SK-N-SH treated with all-trans-retinoic acid at 6 μM for 48 hours (cell line): ENCODE measurements around the gene BPIFB1.

ENCODE experiments used
- ATAC-seq: fragments of 200-7000 bp; cut with Tn5 transposase; 3 replicates; pipeline ENCODE4 v1.9.1; 2020; ENCODE audit warnings: mild to moderate bottlenecking, moderate library complexity
- ARNTL ChIP-seq: fragments of 450-650 bp; formaldehyde crosslinking; IDR thresholded peaks from 2 replicates; pipeline ENCODE4 v1.5.0; 2020; ENCODE audit warnings: low read depth, mild to moderate bottlenecking, moderate library complexity, borderline replicate concordance
- BACH2 ChIP-seq: fragments of 250-450 bp; sonication (Bioruptor Pico); IDR thresholded peaks from 2 replicates; pipeline ENCODE4 v1.9.0; 2021; ENCODE audit warnings: mild to moderate bottlenecking, borderline replicate concordance
- CSDC2 ChIP-seq: fragments of 250-450 bp; sonication (Bioruptor Pico); IDR thresholded peaks from 2 replicates; pipeline ENCODE4 v1.5.0; 2020; ENCODE audit warnings: mild to moderate bottlenecking, moderate library complexity
- ESRRG ChIP-seq: fragments of 250-450 bp; sonication (Bioruptor Pico); IDR thresholded peaks from 2 replicates; pipeline ENCODE4 v1.6.1; 2021; ENCODE audit warnings: mild to moderate bottlenecking
- GLIS3 ChIP-seq: fragments of 250-450 bp; sonication (Bioruptor Pico); IDR thresholded peaks from 2 replicates; pipeline ENCODE4 v1.5.0; 2020; ENCODE audit warnings: mild to moderate bottlenecking, moderate library complexity
- ISL1 ChIP-seq: fragments of 250-450 bp; sonication (Bioruptor Pico); IDR thresholded peaks from 2 replicates; pipeline ENCODE4 v2.1.2; 2022; ENCODE audit warnings: mild to moderate bottlenecking, moderate library complexity
- OSR1 ChIP-seq: fragments of 250-450 bp; sonication (Bioruptor Pico); IDR thresholded peaks from 2 replicates; pipeline ENCODE4 v1.8.0; 2022; ENCODE audit warnings: moderate library complexity, mild to moderate bottlenecking, inconsistent platforms
- PPARA ChIP-seq: fragments of 250-450 bp; sonication (Bioruptor Pico); IDR thresholded peaks from 2 replicates; pipeline ENCODE4 v1.5.0; 2020; ENCODE audit warnings: mild to moderate bottlenecking, borderline replicate concordance
- RARB ChIP-seq: fragments of 250-450 bp; sonication (Bioruptor Pico); IDR thresholded peaks from 2 replicates; pipeline ENCODE4 v1.8.0; 2021; ENCODE audit warnings: mild to moderate bottlenecking, moderate library complexity
- SNAI2 ChIP-seq: fragments of 250-450 bp; sonication (Bioruptor Pico); IDR thresholded peaks from 2 replicates; pipeline ENCODE4 v1.5.0; 2020; ENCODE audit warnings: mild to moderate bottlenecking, moderate library complexity
- TCF4 ChIP-seq: fragments of 250-450 bp; sonication (Bioruptor Pico); IDR thresholded peaks from 2 replicates; pipeline ENCODE4 v1.8.0; 2021; ENCODE audit warnings: mild to moderate bottlenecking, moderate library complexity, borderline replicate concordance
- TOX ChIP-seq: fragments of 250-450 bp; sonication (Bioruptor Pico); IDR thresholded peaks from 2 replicates; pipeline ENCODE4 v1.8.0; 2021; ENCODE audit warnings: mild to moderate bottlenecking, moderate library complexity, borderline replicate concordance
- ZC3H10 ChIP-seq: fragments of 250-450 bp; sonication (Bioruptor Pico); IDR thresholded peaks from 2 replicates; pipeline ENCODE4 v1.5.1; 2021; ENCODE audit warnings: mild to moderate bottlenecking, moderate library complexity
- ZFP30 ChIP-seq: fragments of 450-650 bp; formaldehyde crosslinking; IDR thresholded peaks from 2 replicates; pipeline ENCODE4 v1.5.0; 2022; ENCODE audit warnings: mild to moderate bottlenecking, moderate library complexity
- ZNF565 ChIP-seq: fragments of 450-650 bp; formaldehyde crosslinking; conservative IDR thresholded peaks from 2 replicates; pipeline ENCODE4 v1.5.0; 2020; ENCODE audit warnings: low read depth, mild to moderate bottlenecking, moderate library complexity
- ZNF70 ChIP-seq: fragments of 450-650 bp; formaldehyde crosslinking; IDR thresholded peaks from 2 replicates; pipeline ENCODE4 v1.5.0; 2020; ENCODE audit warnings: mild to moderate bottlenecking, moderate library complexity
- ZNF8 ChIP-seq: fragments of 450-650 bp; formaldehyde crosslinking; IDR thresholded peaks from 2 replicates; pipeline ENCODE4 v1.5.0; 2020; ENCODE audit warnings: mild to moderate bottlenecking, moderate library complexity
- TF ChIP-seq, protein P1 (sequence below): fragments of 250-450 bp; sonication (Bioruptor Pico); IDR thresholded peaks from 2 replicates; pipeline ENCODE4 v1.8.0; 2021; ENCODE audit warnings: low read depth, mild to moderate bottlenecking, moderate library complexity, borderline replicate concordance
- TF ChIP-seq, protein P2 (sequence below): fragments of 250-450 bp; sonication (Bioruptor Pico); IDR thresholded peaks from 2 replicates; pipeline ENCODE4 v1.5.1; 2020; ENCODE audit warnings: low read depth, mild to moderate bottlenecking, moderate library complexity

The BPIFB1 gene

DNA sequence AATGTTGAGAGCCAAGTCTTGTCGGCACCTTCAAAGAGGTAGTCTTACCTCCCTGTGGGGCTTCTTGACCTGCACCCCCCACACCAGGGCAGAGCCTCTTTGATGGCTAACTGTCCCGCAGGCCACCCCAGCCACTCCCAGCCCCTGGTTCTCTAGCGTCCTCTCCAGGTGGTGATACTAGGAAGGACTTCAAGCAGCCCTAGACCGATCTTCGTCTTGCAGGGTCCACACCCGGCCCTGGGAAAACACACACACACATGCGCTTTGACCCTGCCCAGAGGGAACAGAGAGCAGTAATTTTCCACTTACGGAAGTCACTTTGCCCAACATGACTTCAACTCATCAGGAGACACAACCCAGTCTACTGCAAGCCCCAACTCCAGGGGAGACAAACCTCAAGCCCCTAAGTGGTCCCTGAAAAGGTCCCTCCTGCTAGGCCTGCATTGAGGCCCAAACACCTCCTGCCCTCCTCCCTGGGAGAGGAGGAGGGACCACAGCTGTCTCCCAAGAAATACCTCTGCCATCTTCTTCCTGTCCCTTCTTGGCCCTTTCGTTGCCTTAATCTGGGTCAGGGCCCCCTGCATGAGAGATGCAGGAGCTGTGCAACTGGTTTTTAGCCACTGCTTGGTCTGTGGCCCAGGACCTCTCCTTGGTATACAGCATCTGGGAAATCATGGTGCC lies 2.9 kb upstream of the BPIFB1 start:
- ATAC-seq = no peak
- TF ChIP-seq ZNF565 (CRISPR knock-in tag) (no peak), ZNF70 (CRISPR knock-in tag) (no peak), OSR1 (CRISPR knock-in tag) (no peak), ZNF8 (CRISPR knock-in tag) (no peak), GLIS3 (no peak), SNAI2 (CRISPR knock-in tag) (no peak), ZFP30 (CRISPR knock-in tag) (no peak), TOX (CRISPR knock-in tag) (no peak)
- TF ChIP-seq, protein P1, sequence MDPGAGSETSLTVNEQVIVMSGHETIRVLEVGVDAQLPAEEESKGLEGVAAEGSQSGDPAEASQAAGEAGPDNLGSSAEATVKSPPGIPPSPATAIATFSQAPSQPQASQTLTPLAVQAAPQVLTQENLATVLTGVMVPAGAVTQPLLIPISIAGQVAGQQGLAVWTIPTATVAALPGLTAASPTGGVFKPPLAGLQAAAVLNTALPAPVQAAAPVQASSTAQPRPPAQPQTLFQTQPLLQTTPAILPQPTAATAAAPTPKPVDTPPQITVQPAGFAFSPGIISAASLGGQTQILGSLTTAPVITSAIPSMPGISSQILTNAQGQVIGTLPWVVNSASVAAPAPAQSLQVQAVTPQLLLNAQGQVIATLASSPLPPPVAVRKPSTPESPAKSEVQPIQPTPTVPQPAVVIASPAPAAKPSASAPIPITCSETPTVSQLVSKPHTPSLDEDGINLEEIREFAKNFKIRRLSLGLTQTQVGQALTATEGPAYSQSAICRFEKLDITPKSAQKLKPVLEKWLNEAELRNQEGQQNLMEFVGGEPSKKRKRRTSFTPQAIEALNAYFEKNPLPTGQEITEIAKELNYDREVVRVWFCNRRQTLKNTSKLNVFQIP = no peak
- TF ChIP-seq, all 23 proteins: peak for 0

DNA sequence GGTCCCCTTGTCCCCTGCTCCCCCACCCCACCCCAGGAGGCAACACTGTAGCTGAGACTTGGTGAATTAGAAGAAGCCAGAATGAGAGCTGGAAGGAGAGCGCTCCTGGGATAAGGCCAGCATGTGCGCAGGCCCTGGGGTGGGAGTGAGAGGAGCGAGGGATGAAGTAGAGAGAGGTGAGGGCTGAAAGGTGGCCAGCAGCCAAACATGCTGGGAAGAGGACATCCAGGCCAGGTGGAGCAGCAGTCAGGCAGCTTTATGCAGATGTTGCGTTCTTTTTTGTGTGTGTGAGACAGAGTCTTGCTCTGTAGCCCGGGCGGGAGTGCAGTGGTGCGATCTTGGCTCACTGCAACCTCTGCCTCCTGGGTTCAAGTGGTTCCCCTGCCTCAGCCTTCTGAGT lies 2.2 kb upstream of the BPIFB1 start:
- TF ChIP-seq, protein P2, sequence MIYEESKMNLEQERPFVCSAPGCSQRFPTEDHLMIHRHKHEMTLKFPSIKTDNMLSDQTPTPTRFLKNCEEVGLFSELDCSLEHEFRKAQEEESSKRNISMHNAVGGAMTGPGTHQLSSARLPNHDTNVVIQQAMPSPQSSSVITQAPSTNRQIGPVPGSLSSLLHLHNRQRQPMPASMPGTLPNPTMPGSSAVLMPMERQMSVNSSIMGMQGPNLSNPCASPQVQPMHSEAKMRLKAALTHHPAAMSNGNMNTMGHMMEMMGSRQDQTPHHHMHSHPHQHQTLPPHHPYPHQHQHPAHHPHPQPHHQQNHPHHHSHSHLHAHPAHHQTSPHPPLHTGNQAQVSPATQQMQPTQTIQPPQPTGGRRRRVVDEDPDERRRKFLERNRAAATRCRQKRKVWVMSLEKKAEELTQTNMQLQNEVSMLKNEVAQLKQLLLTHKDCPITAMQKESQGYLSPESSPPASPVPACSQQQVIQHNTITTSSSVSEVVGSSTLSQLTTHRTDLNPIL = no peak
- no peak for TF ChIP-seq TCF4
- TF ChIP-seq RARB (CRISPR knock-in tag) = no peak
- TF ChIP-seq ZC3H10 (CRISPR knock-in tag) = no peak
- TF ChIP-seq SNAI2 (CRISPR knock-in tag) = no peak
- TF ChIP-seq, all 23 proteins: peak for 0
- ATAC-seq = no peak

DNA sequence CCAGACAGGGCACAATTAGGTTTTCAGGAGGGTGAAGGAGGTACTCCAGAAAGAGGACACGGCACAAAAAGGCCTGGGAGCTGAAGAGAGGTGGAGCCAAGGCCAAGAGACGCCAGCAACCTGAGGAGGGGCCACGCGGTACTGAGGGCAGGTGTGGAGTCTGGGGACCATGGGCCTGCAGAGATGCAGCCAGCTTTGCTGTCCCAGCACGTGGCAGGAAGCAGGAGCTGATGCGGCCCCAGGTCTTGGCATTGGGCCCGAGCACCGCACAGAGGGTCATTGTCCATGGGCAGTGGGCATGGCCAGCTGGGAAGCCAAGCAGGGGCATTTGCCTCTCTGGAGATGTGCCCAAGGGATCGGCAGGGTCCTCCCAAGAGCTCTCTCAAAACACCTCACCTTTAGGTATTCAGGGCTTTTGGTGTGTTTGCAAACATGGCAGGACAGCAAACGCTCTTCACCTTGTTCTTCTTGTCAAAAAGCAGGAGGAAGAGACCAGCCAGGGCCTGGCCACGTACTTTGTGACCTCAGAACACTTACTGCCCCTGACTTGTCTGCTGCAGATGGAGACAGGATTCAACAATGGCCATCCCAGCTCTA lies 1.4 kb upstream of the BPIFB1 start:
- no peak for ATAC-seq
- TF ChIP-seq ISL1 (CRISPR knock-in tag) (no peak), SNAI2 (CRISPR knock-in tag) (no peak), PPARA (CRISPR knock-in tag) (no peak)

DNA sequence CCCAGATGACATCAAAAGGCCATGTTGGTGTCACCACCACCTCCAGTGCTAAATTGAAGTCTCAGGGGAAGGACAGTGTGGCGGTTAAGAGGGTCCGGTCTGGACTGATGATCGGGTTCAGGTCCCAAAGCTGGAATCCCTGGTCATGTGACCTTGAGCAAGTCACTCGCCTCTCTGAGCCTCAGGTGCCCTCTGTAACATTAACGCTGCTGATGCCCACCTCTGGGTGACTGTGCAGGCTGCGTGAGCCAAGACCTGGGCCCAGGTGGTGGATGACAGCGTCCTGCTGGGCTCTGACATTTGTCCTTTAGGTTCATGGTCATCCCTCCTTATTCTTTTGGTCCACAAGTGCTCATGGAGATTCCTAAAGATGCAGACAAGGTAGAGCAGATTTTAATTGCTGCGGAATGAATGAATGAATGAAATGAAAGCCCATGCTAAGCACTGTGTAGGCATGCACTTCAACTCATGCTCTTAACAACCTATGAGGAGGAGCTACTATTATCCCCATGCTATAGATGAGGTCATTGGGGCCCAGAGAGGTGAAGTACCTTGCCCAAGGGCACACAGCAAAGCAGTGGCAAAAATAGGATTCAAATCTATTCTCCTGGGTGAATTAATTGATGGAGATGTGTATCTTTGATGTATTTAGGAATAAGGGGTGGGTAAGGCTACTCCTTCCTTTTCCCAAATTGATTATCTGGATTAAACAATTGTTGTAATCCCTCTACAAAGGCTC lies 649 bp upstream of the BPIFB1 start:
- ATAC-seq = no peak
- TF ChIP-seq ZNF8 (CRISPR knock-in tag) (no peak), ESRRG (CRISPR knock-in tag) (no peak), CSDC2 (CRISPR knock-in tag) (no peak), TCF4 (no peak), ZNF70 (CRISPR knock-in tag) (no peak)

DNA sequence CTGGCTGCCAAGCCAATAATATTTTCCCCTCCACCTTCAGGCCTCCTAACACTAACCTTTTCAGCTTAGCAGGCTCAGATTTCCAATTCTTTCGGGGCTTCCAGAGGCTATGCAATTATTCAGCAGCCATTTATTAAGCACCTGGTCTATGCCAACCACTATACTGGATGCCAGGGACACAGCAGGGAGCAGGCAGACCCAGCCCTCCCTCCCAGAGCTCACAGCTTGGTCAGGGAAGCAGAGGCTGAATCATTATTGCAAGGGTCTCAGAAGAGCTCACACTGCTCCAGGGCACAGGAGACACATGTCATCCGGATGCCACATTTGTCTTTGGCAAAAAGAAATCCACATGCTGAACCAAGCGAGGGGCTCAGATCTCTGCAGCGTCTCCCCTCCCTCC lies 1.3 kb downstream of the BPIFB1 start:
- ATAC-seq = no peak
- TF ChIP-seq, protein P1 = no peak
- TF ChIP-seq ZNF565 (CRISPR knock-in tag) (no peak), ARNTL (CRISPR knock-in tag) (no peak), BACH2 (CRISPR knock-in tag) (no peak)
- TF ChIP-seq, protein P2 = no peak
- TF ChIP-seq, all 23 proteins: peak for 0
